GM10847 (cell line): ENCODE measurements around the gene SCAMP5.

Experiments used
- POLR2A ChIP-seq: IDR thresholded peaks from 2 replicates; pipeline ENCODE4 v1.6.1; 2011; ENCODE audit not compliant: insufficient read length; ENCODE audit errors: extremely low read depth

SCAMP5 gene

GRCh38 chr15:75025548-75026260 is 30.3 kb downstream of the SCAMP5 start:
- no peak for TF ChIP-seq POLR2A

GRCh38 chr15:75027551-75027950 is 32.2 kb downstream of the SCAMP5 start:
- no peak for TF ChIP-seq POLR2A

- no peak for TF ChIP-seq POLR2A
These were observed 33.6 kb downstream of the SCAMP5 start for GRCh38 chr15:75028991-75029377.

- no peak for TF ChIP-seq POLR2A
These were observed 34.1 kb downstream of the SCAMP5 start for GRCh38 chr15:75029378-75030022.

- no peak for TF ChIP-seq POLR2A
These were observed 34.7 kb downstream of the SCAMP5 start for GRCh38 chr15:75030023-75030413.

- no peak for TF ChIP-seq POLR2A
These were observed 35.1 kb downstream of the SCAMP5 start for GRCh38 chr15:75030424-75030823.

- TF ChIP-seq POLR2A, result no peak
These were observed 36.5 kb downstream of the SCAMP5 start for GRCh38 chr15:75031848-75032247.

GRCh38 chr15:75032395-75032794 is 37.0 kb downstream of the SCAMP5 start:
- no peak for TF ChIP-seq POLR2A

- no peak for TF ChIP-seq POLR2A
These were observed 38.4 kb downstream of the SCAMP5 start for GRCh38 chr15:75033809-75034208.

GRCh38 chr15:75034615-75035014 is 39.3 kb downstream of the SCAMP5 start:
- no peak for TF ChIP-seq POLR2A

GRCh38 chr15:75036212-75036616 is 40.9 kb downstream of the SCAMP5 start:
- no peak for TF ChIP-seq POLR2A

GRCh38 chr15:75037685-75038084 is 42.3 kb downstream of the SCAMP5 start:
- TF ChIP-seq POLR2A, result no peak

GRCh38 chr15:75038231-75038630 is 42.9 kb downstream of the SCAMP5 start:
- no peak for TF ChIP-seq POLR2A

GRCh38 chr15:75042730-75043508 is 47.6 kb downstream of the SCAMP5 start:
- peak; percentile 9 for TF ChIP-seq POLR2A

- no peak for TF ChIP-seq POLR2A
These were observed 48.3 kb downstream of the SCAMP5 start for GRCh38 chr15:75043509-75044257.
